ENCODE data around the gene SLC24A1.

SLC24A1 gene

DNA sequence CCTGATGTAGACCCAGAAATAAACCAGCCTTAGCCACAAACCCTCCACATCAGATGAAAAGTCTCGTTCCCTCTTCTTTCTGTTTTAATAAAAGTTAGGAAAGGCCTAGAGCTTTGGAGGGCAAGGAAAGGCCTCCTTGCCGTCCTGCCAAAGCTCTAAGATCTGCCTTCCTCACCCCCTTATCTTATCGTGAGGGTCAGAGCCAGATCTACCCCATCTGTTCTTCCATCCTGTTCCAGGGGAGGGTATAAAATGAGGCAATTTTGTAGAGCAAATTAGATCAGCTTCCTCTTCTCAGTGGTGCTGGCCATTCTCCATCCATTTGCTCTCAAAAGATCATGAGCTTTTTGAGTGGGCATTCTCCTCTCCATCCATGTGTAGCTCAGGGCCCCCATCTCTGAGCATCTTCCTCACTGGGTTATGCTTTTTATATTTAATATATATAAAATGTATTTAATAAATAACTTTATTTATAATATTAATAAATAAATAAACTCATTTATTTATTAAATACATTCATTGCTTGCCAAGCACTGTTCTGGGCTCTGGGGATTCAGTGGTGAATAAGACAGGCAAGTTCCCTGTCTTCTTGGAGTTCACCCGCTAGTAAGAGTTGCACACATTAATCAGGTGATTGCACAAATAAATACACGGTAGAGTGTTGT is 2.0 kb upstream of the SLC24A1 start:
- no peak for DNase-seq

DNA sequence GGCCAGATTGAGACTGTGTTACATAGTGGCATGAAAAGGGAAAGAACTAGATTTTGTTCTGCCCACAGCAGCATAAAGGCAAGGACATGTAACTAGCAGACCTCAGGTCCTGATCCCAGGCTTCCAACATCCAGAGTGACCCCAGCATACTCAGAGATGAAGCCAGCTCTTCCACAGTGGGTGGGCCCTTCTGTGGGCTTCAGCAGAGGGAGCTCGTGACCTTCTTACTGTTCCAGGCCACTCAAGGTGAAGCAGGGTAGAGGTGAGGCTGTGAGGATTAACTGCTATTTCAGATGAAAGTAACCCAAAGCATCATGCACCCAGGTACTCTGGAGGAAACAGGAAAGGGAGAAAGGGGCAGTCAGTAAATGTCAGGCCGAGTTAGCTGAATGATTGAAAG is 905 bp upstream of the SLC24A1 start:
- DNase-seq, result no peak

DNA sequence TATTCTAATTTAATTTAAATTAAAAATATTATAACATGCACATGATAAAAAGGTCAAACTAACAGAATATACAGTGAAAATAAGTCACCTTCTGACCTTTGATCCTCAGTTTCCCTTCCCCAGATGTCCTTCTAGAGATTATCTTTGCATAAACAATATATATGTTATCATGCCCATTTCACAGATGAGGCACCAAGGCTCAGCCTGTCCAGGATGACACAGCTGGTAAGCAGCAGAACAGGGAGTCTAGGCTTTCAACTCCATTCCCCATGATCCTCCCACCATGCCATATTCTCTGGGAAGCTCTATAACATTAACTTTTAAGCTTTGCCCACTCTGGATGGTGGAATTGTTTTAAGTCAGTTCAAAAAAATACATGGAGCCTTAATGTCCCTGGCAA is 1.4 kb downstream of the SLC24A1 start:
- no peak for DNase-seq

DNA sequence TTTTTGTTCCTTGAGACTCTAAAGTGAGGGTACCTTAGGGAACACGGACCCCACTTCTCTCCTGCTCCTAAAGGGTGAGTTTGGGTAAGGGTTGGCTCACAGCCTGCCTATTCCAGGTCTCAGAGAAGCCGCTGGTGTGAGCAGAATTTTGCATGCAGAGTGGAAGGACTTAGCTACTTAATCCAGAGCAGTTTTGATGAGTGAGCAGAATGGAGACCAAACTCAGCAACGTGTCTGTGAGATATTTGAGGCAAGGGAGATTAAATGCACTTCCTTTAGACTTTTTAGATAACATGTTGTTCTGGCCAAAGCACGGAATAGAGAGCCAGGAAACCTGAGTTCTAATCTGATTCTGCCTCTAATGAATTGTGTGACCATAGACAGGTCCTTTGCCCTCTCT is 5.1 kb downstream of the SLC24A1 start:
- DNase-seq, result no peak

DNA sequence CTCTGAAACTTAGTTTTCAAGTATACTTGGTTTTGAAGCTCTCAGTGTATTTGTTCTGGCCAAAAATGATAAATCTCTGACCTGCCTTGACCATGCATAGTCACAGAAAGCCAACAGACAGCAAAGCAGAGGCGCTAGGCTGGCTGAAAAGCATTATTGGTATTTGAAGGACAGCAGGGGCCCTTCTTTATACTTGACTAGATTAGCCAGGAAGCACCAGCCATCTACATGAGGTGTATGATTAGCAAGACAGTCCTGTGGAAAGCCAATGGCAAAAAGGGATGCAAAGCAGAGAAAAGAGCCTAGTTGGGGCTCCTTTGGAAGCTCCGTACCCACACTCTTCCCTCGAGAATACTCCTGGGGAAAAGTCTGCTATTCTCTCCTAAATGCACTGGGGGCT is 7.8 kb downstream of the SLC24A1 start:
- no peak for DNase-seq

DNA sequence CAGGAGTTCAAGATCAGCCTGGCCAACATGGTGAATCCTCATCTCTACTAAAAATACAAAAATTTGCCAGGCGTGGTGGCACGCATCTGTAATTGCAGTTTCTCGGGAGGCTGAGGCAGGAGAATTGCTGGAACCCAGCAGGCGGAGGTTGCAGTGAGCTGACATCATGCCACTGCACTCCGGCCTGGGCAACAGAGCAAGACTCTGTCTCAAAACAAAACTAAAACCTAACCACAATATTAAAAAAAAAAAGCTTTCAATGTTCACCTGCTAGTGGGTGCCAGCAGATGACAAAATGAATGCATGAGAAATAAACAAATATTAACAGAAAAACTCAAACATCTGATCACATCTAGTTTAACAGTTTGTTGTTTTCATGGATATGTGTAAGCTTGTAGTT is 9.0 kb downstream of the SLC24A1 start:
- DNase-seq, result no peak

DNA sequence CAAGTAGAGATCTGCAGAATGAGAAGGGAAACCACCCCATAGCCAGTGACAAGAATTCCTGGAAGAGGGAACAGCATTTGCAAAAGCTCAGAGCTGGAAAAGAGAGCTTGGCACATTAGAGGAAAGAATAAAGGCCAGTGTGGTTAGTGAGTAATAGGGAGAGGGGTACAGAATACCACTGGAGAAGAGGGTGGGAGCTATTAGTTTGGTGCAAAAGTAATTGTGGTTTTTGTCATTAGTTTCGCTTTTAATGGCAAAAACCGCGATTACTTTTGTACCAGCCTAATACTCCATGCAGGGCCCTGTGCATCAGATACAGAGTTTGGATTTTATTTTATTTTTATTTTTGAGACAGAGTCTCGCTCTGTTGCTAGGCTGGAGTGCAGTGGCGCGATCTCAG is 9.8 kb downstream of the SLC24A1 start:
- DNase-seq, result no peak

DNA sequence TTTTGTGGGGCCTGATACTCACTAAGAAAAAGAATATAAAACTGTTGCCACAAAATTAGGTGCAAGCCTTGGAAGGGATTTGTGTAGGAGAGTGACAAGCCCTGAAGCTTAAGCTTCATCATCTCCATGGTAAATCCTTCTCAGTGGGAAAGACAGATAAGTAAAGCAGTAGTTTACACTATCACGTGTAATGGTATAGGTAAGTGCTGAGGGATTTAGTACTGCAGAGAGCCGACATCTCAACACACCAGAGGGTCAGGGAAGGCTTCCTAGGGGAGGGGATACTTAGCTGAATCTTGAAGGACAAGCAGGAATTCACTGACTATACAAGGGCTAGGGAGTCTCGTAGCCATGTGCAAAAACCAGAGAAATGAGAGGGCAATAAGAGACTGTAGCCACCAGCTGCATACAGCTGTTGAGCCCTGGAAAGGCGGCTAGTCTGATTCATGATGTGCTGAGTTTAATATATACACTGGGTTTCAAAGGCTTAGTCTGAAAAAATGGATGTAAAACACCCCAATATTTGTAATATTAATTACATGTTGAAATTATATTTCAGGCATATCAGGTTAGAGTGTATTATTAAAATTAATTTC is 11.1 kb downstream of the SLC24A1 start:
- DNase-seq, result no peak

DNA sequence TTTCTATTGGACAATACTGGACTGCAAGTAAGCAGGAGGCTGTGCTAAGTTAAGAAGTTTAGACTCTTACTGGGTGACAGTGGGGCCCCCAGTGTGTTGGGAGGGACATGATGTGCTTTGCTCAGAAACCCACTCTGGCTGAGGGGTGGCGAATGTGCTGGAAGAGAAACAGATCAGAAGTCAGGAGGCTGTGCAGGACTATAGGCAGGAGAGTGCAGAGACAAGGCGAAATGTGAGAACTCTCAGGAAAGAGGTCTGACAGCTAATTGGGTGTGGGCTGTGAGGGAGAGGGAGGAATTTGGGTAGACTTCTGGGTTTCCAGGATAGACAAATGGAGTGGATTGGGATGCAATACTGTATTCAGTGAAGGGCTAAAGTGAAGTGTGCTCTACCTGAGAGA is 12.0 kb downstream of the SLC24A1 start:
- no peak for DNase-seq

DNA sequence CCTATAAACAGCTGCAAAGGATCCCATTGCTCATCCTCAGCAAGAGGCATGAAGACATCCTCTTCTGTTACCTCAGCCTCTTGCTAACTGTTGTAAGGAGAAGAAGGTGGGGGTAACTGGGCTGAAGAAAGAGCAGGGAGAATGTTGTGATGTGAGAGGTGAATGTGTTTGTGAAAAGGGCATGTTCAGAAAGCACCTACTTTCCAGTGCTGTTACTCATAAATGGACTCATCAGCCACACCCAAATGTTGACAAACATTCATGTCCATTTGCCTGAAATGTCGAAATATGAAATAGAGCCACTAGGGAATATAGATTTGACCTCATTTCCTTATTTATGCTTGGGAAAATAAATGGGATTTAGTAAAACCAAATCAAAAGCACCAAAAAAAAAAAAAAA is 12.6 kb downstream of the SLC24A1 start:
- no peak for DNase-seq

DNA sequence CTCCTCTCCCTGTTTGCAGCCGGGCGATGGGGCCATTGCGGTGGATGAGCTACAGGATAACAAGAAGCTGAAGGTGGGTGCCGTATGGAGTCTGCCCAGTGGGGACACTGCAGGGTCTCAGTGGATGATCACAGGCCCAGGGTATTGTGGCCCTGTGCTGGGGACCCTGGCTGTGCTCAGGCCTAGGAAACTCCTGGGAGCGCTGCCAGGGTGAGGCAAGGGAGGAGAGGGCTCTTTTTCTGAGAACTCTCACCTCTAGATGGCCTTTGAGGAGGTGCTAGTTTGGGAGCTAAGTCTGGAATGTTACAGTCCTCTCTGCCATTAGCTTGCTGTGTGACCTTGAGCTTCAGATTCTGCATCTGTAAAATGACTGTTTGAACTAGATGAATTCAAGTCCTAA is 16.4 kb downstream of the SLC24A1 start:
- no peak for DNase-seq

DNA sequence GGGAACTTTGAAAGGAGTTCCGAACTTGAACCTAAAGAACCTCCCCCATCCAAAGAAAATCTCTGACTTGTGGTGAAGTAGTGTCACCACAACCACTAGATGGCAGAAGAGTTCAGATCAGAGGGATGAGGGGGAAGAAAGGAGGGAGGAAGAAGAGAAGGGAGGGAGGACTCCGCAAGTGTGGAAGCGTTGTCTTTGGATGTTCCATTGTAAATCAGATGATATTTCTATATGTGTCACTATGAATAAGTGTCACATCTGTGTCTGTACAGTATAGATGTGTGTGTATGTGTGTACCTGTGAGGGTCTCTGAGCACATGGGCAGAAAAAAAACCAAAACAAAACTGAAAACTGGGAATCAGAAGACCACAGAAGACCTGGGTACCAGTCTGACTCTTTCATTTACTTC is 16.9 kb downstream of the SLC24A1 start:
- DNase-seq, result no peak

DNA sequence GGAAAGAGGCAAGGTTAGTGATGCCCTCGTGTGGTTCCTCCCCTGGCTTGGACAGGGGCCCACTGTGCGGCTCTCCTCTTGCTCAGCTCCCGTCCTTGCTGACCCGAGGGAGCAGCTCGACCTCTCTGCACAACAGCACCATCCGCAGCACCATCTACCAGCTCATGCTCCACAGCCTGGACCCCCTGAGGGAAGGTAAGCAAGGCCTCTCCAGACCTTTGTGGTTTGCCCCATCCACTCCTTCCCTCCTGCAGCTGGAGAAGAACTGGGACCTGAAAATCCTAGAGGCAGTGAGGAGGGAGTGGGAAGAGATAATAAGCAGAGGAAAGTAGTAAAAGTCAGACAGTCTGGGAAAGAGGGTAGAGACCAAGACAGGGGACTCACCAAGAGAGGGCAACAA is 17.8 kb downstream of the SLC24A1 start:
- DNase-seq, result no peak

DNA sequence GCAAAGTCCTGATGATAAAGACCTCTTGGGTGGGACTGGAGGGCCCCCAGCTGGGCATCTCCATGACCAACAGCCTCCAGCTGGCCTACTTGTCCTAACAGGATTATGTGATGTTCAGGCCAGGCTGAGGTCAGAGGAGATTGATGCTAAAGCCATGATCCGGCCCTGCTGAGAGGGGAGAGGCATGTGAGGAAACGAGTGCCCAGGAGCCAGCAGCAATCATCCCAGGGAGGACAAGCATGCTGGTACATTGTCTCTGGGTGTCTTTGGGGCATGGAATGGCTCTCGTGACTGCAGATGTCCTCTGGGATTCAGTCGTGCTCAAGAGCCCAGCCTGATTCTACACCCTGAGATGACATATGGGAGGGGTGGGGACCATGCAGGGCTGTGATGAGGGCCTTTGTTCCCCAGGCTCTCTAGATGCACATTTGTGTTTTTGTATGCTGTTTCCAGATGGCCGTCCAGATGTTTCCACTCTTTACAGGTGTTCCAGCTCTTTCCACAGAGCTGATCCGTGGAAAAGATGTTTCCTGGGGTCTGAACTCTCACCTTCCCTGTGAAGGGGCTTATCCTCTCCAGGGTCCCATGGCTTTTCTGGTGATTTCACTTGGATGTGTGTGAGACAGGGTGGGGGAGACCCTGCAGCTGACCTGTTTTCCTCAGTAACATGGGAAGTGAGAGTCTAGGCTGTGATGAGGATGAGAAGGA is 20.2 kb downstream of the SLC24A1 start:
- no peak for DNase-seq

DNA sequence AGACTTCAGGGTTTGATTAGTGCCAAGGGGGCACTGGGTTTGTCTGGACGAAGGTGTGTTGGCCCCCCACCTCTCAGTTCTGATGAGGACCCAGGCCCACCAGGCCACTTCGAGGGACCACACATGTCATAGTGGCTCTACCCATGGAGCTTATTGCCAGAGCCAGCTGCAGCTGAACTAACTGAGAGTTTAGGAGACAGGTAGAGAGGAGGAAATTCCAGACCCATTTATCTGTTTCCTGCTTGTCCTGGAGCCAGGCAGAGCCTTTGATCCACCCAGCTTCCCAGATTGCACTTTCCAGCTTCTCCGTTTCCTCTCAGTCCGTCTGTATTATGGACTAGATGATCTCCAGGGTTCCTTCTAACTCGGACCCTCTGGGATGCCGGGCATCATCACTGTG is 20.9 kb downstream of the SLC24A1 start:
- no peak for DNase-seq

DNA sequence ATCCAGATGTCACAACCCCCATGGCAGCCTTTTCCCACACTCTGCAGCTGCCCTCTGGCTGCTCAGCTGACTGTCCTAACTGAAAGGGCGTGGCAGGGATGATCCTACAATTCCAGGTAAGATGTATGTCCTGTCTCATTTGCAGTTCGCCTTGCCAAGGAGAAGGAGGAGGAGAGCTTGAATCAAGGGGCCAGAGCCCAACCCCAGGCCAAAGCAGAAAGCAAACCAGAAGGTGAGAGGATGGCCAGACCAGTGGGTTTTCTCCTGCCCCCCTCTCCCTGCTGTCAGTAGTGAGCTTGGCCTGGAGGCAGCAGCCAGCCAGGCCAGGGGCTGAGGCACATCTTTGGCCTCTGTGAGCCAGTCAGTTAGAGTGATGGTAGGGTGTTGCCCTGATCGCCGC is 22.5 kb downstream of the SLC24A1 start:
- no peak for DNase-seq

DNA sequence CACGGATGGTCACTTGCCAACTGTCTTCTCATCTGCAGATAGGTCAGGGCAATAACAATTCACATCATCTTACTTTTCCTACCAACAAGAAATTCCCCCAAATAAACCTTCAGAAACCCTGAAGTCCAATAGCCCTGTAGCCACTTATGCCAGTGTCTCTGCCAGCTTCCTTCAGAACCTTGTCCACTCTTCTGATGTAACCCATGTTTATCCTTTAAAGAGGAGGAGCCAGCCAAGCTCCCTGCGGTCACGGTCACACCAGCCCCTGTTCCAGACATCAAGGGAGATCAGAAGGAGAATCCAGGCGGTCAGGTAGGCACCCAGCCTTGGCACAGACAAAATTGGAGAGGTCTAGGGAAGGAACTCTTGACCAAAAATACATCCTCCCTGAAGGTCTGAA is 23.7 kb downstream of the SLC24A1 start:
- DNase-seq, result no peak

DNA sequence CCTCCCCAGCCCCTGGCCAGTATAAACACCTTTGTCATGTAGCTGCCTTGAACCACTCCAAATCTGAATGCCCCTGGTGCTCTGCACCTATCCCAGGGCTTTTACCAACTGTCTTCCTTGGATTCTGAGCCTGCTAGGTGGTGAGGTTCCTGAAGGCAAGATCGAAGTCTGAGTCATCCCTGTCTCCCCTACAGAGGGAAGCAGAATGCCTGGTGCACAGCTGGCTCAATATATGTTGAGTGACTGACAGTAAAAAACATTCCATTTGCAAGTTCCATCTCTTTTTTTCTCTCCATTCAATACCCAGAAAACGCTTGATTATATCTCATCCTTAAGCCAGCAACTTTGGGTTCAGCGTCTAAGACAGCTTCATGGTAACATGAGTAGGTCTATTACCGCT is 24.7 kb downstream of the SLC24A1 start:
- no peak for DNase-seq

DNA sequence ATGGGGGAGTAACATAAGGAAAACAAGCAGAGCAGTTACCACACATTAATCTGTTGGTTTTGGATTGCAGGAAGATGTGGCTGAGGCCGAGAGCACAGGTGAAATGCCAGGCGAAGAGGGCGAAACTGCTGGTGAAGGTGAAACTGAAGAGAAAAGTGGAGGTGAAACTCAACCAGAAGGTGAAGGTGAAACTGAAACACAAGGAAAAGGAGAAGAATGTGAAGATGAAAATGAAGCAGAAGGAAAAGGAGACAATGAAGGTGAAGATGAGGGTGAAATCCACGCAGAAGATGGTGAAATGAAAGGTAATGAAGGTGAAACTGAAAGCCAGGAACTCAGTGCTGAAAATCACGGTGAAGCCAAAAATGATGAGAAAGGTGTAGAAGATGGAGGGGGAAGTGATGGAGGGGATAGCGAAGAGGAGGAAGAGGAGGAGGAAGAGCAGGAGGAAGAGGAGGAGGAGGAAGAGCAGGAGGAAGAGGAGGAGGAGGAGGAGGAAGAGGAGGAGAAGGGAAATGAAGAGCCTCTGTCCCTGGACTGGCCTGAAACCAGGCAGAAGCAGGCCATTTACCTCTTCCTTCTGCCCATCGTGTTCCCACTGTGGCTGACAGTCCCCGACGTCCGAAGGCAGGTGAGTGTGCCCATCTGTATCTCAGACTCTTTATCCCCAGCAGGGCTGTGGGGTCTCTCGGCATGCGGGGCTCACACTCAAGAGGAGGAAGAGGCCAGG is 28.7 kb downstream of the SLC24A1 start:
- DNase-seq, result no peak

DNA sequence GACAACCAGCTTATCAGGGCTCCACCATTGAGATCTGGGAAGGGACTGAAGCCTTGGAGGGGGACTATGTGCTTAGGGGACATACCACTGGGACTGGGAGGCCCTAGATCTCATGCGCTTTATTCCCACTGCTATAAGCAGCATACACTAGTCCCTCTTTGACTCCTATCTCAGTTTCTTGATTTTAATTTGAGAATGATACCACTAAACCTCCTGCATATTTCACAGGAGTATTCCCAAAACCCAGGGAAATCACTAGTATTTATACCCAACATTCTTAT is 29.2 kb downstream of the SLC24A1 start:
- DNase-seq, result no peak

DNA sequence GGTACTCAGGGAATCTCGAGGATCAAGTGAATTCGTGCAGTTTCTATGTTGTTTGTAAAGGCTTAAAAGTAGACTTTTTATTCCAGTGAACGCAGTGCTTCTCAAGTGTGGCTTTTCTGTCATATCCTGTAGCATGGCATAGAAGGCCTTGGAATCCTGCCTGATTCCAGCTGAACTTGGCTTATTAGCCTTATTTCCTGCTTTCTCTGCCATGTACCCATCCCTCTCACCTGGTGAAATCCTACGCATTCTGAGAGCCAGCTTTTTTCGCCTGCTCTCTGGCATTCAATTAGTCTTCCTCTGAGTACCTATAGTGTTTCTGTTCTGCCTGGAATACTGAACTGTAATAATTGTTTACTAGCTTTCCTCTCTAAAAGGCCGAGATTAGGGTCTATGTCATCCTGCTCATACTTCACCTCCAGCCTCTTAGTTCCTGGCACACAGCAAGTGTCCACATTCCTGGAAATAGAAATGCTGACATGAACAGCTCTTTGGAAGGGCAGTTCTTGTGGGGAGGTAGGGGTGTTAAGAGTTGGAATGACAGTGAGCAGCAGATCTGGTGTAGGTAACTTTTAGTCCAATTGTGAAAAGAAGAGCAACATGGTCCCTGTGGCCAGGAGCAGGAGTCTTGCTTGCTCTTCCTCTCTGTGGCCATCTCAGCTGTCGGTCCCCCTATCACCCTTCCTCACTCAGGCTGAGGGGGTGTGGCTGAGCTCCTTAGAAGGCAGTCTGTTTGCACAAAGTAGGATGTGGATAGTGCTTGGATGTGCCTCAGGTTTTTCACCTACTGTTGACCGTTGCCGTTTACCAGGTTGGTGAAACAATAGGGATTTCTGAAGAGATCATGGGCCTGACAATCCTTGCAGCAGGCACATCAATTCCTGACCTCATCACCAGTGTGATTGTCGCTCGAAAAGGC is 30.4 kb downstream of the SLC24A1 start:
- no peak for DNase-seq

DNA sequence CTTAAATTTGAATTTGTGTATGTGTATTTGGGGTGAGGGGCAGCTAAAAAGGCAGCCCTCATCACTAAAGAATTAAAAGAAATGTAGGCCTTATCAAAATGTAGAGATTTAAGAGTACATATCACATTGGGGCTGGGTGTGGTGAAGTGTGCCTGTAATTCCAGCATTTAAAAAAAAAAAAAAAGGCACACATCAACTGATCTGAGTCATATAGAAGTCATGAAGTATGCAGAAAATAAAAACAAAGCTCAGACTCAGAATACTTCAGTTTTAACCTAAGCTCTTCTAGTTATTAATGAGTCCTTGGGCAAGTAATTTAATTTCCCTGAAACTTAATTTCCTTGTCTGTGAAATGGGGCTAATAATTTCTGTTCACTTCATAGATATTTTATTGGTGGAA is 31.6 kb downstream of the SLC24A1 start:
- DNase-seq, result no peak
